ENCODE data around the gene CBARP. TPM values are rescaled to one million over a fixed set of nuclear protein-coding genes. Genes with fewer than 3 reads are reported as not detected.
"Not testable (repeated sequence)": the region's sequence is repeated elsewhere in the genome, so short reads cannot be mapped to it uniquely, and the experiment has no call there.

The CBARP gene
- total RNA-seq, 1 donor from 2014 or later: 0.96 TPM

GRCh38 chr19:1211494-1212234 is 26.1 kb downstream of the CBARP start:
- no peak for TF ChIP-seq CTCF (IDR thresholded peaks at IDR 0.05; ENCODE audit: borderline replicate concordance)
- no peaks in the 10 kb centered on the region for H3K9me3 ChIP-seq (replicated peaks)
- DNase-seq: no peak
- H3K4me3 ChIP-seq: no peak overlapping the region
- H3K27me3 ChIP-seq (ENCODE audit: low read depth): no peaks in the 10 kb centered on the region
- H3K27ac ChIP-seq (replicated peaks): no peak overlapping the region
- peaks cover 19% of the 10 kb centered on the region for H3K36me3 ChIP-seq
- H3K4me1 ChIP-seq: peaks cover 100% of the 10 kb centered on the region
- intact Hi-C loops (cut with micrococcal nuclease): no loop called here

GRCh38 chr19:1210227-1210538 is 27.6 kb downstream of the CBARP start:
- peak overlapping the region; percentile 27 for H3K27ac ChIP-seq (replicated peaks)
- peaks cover 19% of the 10 kb centered on the region for H3K36me3 ChIP-seq
- TF ChIP-seq CTCF (IDR thresholded peaks at IDR 0.05; ENCODE audit: borderline replicate concordance): no peak
- no peak for DNase-seq
- H3K27me3 ChIP-seq (ENCODE audit: low read depth): no peaks in the 10 kb centered on the region
- no peaks in the 10 kb centered on the region for H3K9me3 ChIP-seq (replicated peaks)
- intact Hi-C loops (cut with micrococcal nuclease): no loop called here
- H3K4me1 ChIP-seq: peaks cover 91% of the 10 kb centered on the region
- H3K4me3 ChIP-seq: no peak overlapping the region

DNA sequence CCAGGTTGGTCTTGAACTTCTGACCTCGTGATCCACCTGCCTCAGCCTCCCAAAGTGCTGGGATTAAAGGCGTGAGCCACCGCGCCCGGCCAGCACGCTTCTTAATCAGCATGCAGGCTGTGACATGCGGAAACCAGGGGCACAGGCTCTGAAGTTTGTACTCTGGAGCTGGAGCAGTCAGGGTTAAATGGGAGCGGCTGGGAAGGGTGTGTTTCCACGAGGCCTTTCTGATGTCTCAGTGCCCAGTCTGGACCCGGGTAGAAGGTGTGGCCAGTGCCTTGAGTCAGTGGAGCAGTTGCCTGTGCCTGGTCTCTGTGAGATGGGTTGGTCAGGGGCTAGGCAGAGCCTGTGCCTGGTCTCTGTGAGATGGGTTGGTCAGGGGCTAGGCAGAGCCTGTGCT is 29.0 kb downstream of the CBARP start:
- Histone ChIP-seq H3K27ac (replicated peaks) (peak overlapping the region; percentile 92), H3K4me1 (peaks cover 84% of the 10 kb centered on the region), H3K4me3 (peak overlapping the region; percentile 79), H3K36me3 (peaks cover 19% of the 10 kb centered on the region)
- H3K27me3 ChIP-seq (ENCODE audit: low read depth); intact Hi-C loops (cut with micrococcal nuclease); H3K9me3 ChIP-seq (replicated peaks); DNase-seq: not testable (repeated sequence)

- H3K4me3 ChIP-seq: peak overlapping the region; percentile 79
- intact Hi-C loops (cut with micrococcal nuclease): no loop called here
- peaks cover 14% of the 10 kb centered on the region for H3K36me3 ChIP-seq
- H3K27me3 ChIP-seq (ENCODE audit: low read depth): no peaks in the 10 kb centered on the region
- H3K4me1 ChIP-seq: peaks cover 65% of the 10 kb centered on the region
- no peak for TF ChIP-seq CTCF (IDR thresholded peaks at IDR 0.05; ENCODE audit: borderline replicate concordance)
- no peak for DNase-seq
- peak overlapping the region; percentile 92 for H3K27ac ChIP-seq (replicated peaks)
- H3K9me3 ChIP-seq (replicated peaks): no peaks in the 10 kb centered on the region
These were observed 30.8 kb downstream of the CBARP start for GRCh38 chr19:1206864-1207450.

GRCh38 chr19:1206150-1206863 is 31.5 kb downstream of the CBARP start:
- no peaks in the 10 kb centered on the region for H3K9me3 ChIP-seq (replicated peaks)
- H3K36me3 ChIP-seq: peaks cover 13% of the 10 kb centered on the region
- peak overlapping the region; percentile 92 for H3K27ac ChIP-seq (replicated peaks)
- H3K27me3 ChIP-seq (ENCODE audit: low read depth): no peaks in the 10 kb centered on the region
- no peak for DNase-seq
- no peak for TF ChIP-seq CTCF (IDR thresholded peaks at IDR 0.05; ENCODE audit: borderline replicate concordance)
- intact Hi-C loops (cut with micrococcal nuclease): no loop called here
- peaks cover 58% of the 10 kb centered on the region for H3K4me1 ChIP-seq
- peak overlapping the region; percentile 79 for H3K4me3 ChIP-seq
